Measurements from ENCODE around the gene PPP1R13B.

- TF ChIP-seq CTCF (IDR thresholded peaks at IDR 0.05), result no peak
- no peak for TF ChIP-seq POLR2A (IDR thresholded peaks at IDR 0.05)
Measured at GRCh38 chr14:103735815-103736545, 111.4 kb downstream of the PPP1R13B start.

Data from adrenal gland (tissue), 5 donors.